HCT116 (cell line): Measurements from ENCODE around the gene LTBP1. TPM values are rescaled to one million over a fixed set of nuclear protein-coding genes. Genes with fewer than 3 reads are reported as not detected.
A peak's percentile ranks its signal among the peaks of the same experiment; 100 is the strongest.

Experiments used
- ATAC-seq: fragments of 200-7000 bp; cut with Tn5 transposase; 2 replicates; pipeline ENCODE4 v1.9.1; 2020; ENCODE audit warnings: mild to moderate bottlenecking, moderate library complexity
- BruUV-seq: library from RNA; stranded (reverse); fragments of 400-500 nt; replicated peaks from 2 replicates; lab custom pipeline; 2021; lab: Mats Ljungman, UMichigan
- CTCF ChIA-PET: fragments of 300-600 bp; sonication (Branson Sonifier 250); formaldehyde crosslinking; loops from one replicate; lab custom pipeline; 2021; ENCODE audit warnings: antibody characterized with exemption; lab: Charles Lee
- POLR2A ChIA-PET: fragments of 300-600, 350-600 bp; sonication (Branson Sonifier 250); formaldehyde crosslinking; loops from one replicate; lab custom pipeline; 2021; ENCODE audit warnings: antibody characterized with exemption; lab: Charles Lee
- RAD21 ChIA-PET, 2 experiments: fragments of 300-600 bp; sonication (Branson Sonifier 250); formaldehyde crosslinking; loops; one replicate each; lab custom pipeline; 2023; ENCODE audit warnings: low total read pairs in 2 of 2; ENCODE audit not compliant: uncharacterized antibody in 2 of 2, unreplicated experiment in 2 of 2, low non-redundant PET in 1 of 2; lab: Charles Lee
- DNase-seq: peaks from one replicate; pipeline ENCODE4 v3.0.0-alpha.2; 2010; ENCODE audit warnings: low read depth, low spot score
- H2AFZ ChIP-seq: fragments of 200-600 bp; shearing (Covaris generic), sonication (generic); 2 replicates; pipeline ENCODE4 v1.6.1; 2017; ENCODE audit warnings: low read depth, mixed run types, mixed read lengths, antibody characterized with exemption, low read length; ENCODE audit not compliant: poor library complexity, severe bottlenecking
- H3K27ac ChIP-seq: 2 replicates; pipeline ENCODE4 v1.5.1; 2012; ENCODE audit warnings: low read depth, low read length
- H3K27me3 ChIP-seq: fragments of 200-600 bp; sonication (generic); 2 replicates; pipeline ENCODE4 v1.6.1; 2016; ENCODE audit warnings: mixed run types, low read length, mixed read lengths; ENCODE audit not compliant: insufficient read depth
- H3K36me3 ChIP-seq, 2 experiments: fragments of 200-500 bp in 1 of 2; fragments of 200-600 bp in 1 of 2; sonication (Bioruptor generic) in 1 of 2; sonication (generic) in 1 of 2; 2 replicates each; pipeline versions ENCODE4 v1.5.1 to v1.6.1; 2014 to 2016; ENCODE audit warnings: low read length in 2 of 2, inconsistent platforms in 1 of 2, mixed read lengths in 1 of 2, mixed run types in 1 of 2; ENCODE audit not compliant: insufficient read depth in 2 of 2, control insufficient read depth in 1 of 2
- H3K4me1 ChIP-seq, 2 experiments: fragments of 200-600 bp in 1 of 2; sonication (generic) in 1 of 2; 2 replicates each; pipeline versions ENCODE4 v1.5.1 to v1.6.1; 2012 to 2017; ENCODE audit warnings: low read length in 2 of 2, inconsistent platforms in 1 of 2, mild to moderate bottlenecking in 1 of 2, mixed read lengths in 1 of 2, mixed run types in 1 of 2, moderate library complexity in 1 of 2; ENCODE audit not compliant: insufficient read depth in 2 of 2, control insufficient read depth in 1 of 2
- H3K4me2 ChIP-seq: fragments of 200-600 bp; sonication (generic); 2 replicates; pipeline ENCODE4 v1.6.1; 2017; ENCODE audit warnings: mixed run types, low read length, mixed read lengths
- H3K4me3 ChIP-seq, 2 experiments: fragments of 200-600 bp in 1 of 2; sonication (generic) in 1 of 2; replicated peaks in 1 of 2; 2 replicates each; pipeline ENCODE4 v1.5.1; 2011 to 2016; ENCODE audit warnings: low read length in 2 of 2, control low read depth in 1 of 2, low read depth in 1 of 2, mild to moderate bottlenecking in 1 of 2, mixed read lengths in 1 of 2, mixed run types in 1 of 2
- H3K79me2 ChIP-seq: fragments of 200-600 bp; sonication (generic); 2 replicates; pipeline ENCODE4 v1.6.1; 2017; ENCODE audit warnings: mild to moderate bottlenecking, mixed run types, low read length, moderate library complexity, mixed read lengths; ENCODE audit not compliant: insufficient read depth
- H3K9ac ChIP-seq: fragments of 200-600 bp; sonication (generic); 2 replicates; pipeline ENCODE4 v1.6.1; 2016; ENCODE audit warnings: low read length, mixed read lengths
- H3K9me2 ChIP-seq: fragments of 200-600 bp; sonication (generic), shearing (Covaris generic); 2 replicates; pipeline ENCODE4 v1.6.1; 2017; ENCODE audit warnings: mixed run types, mild to moderate bottlenecking, moderate library complexity; ENCODE audit not compliant: insufficient read depth
- H3K9me3 ChIP-seq, 2 experiments: fragments of 200-500 bp in 1 of 2; fragments of 200-600 bp in 1 of 2; sonication (Bioruptor generic) in 1 of 2; sonication (generic) in 1 of 2; 2 replicates each; pipeline ENCODE4 v1.6.1; 2014 to 2017; ENCODE audit warnings: low read length in 2 of 2, mixed read lengths in 2 of 2, inconsistent platforms in 1 of 2, low read depth in 1 of 2, mild to moderate bottlenecking in 1 of 2, mixed run types in 1 of 2, moderate library complexity in 1 of 2; ENCODE audit not compliant: control insufficient read depth in 1 of 2, insufficient read depth in 1 of 2
- H4K20me1 ChIP-seq: fragments of 200-600 bp; sonication (generic), shearing (Covaris generic); 2 replicates; pipeline ENCODE4 v1.6.1; 2017; ENCODE audit warnings: mixed run types, mild to moderate bottlenecking, moderate library complexity; ENCODE audit not compliant: insufficient read depth
- RAD21 ChIP-seq: IDR thresholded peaks from 2 replicates; pipeline ENCODE4 v1.6.1; 2012; ENCODE audit warnings: low read depth, mild to moderate bottlenecking
- YY1 ChIP-seq: IDR thresholded peaks from 2 replicates; pipeline ENCODE4 v1.6.1; 2011; ENCODE audit warnings: low read length, low read depth, moderate library complexity, mild to moderate bottlenecking; ENCODE audit not compliant: insufficient replicate concordance; ENCODE audit errors: extremely low read depth
- ZFX ChIP-seq: fragments of 450-650 bp; IDR thresholded peaks from 2 replicates; pipeline ENCODE4 v1.6.1; 2017
- ZNF274 ChIP-seq: fragments of 200-500 bp; sonication (Bioruptor generic); IDR thresholded peaks from 2 replicates; pipeline ENCODE4 v1.6.1; 2014; ENCODE audit warnings: mild to moderate bottlenecking, low read depth, low read length, inconsistent platforms
- intact Hi-C: fragments of 100-400 bp; cut with micrococcal nuclease; formaldehyde crosslinking; loops from 2 replicates; pipeline ENCODE4 v1.10.0; 2022
- total RNA-seq: library from RNA; stranded (reverse); gene quantifications from one replicate; pipeline ENCODE4 v1.2.1, GENCODE V29; 2021; ENCODE audit not compliant: unreplicated experiment

The LTBP1 gene
- total RNA-seq, 1 experiment from 2014 or later, result 5.1 TPM

DNA sequence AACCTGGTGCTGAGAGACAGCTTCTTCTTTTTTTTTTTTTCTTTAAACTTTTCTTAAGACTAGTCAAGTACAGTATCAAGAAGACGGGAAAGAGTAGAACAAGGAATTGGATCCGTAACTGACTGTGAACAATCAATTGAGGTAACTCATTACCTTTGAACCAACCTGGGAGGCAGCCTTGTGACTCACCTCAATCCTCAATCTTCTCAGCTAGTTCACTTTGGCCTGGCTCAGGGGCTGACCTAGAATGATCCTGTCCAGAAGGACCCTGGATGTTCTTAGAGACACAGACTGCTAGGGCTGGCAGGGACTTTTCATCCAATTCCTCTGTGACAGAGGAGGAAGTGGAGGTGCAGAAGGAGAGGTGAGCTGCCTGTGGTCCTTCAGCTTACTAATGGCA, 1.5 kb upstream of the LTBP1 start:
- CTCF ChIA-PET, result no interaction called here

DNA sequence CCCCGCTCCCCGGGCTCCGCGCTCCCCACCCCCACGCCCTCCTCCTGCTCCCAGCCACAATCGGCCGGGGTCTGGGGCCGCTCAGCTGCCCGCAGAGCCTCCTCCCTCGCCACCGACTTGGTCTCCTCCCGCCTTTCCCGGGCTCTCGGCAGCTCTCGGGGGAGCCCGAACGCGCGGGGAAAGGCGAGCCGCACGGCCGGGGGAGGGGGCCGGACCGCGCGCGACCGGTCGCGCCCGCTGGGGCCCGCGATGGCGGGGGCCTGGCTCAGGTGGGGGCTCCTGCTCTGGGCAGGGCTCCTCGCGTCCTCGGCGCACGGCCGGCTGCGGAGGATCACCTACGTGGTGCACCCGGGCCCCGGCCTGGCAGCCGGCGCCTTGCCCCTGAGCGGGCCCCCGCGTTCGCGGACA, 327 bp downstream of the LTBP1 start:
- H3K27me3 ChIP-seq, result no peaks in the 10 kb centered on the region
- H3K9me2 ChIP-seq, result no peaks in the 10 kb centered on the region
- no peaks in the 10 kb centered on the region for H4K20me1 ChIP-seq
- peak overlapping the region; percentile 52 for H3K9ac ChIP-seq
- ChIA-PET POLR2A (no interaction called here), RAD21 (no interaction called here), CTCF (no interaction called here)
- no TSS peak for BruUV-seq
- no peaks in the 10 kb centered on the region for H3K36me3 ChIP-seq
- ATAC-seq, result peak; percentile 51
- H3K4me1 ChIP-seq, result peaks cover 0 to 16% of the 10 kb centered on the region in 2 experiments; a peak in 2 of 4 replicates
- H3K9me3 ChIP-seq, result no peaks in the 10 kb centered on the region
- H2AFZ ChIP-seq, result peak overlapping the region; percentile 26
- H3K79me2 ChIP-seq, result no peaks in the 10 kb centered on the region
- H3K4me2 ChIP-seq, result peak overlapping the region; percentile 99
- intact Hi-C loops, result loop anchor here (5.0 to 10.0 kb wide), 2 partner anchors 425 to 638 kb away; no protein-coding TSS in a partner anchor
- TF ChIP-seq YY1 (no peak), ZFX (peak; percentile 71; the same call in 1 of the 2 replicates)
- TF ChIP-seq, all 23 proteins: peak for 1
- Histone ChIP-seq H3K4me3 (peak overlapping the region; percentile 47 to 63), H3K27ac (peak overlapping the region; percentile 44; the same call in 1 of the 2 replicates)
- no peak for DNase-seq

More for the DNA sequence above, 1.5 kb upstream of the LTBP1 start:
- no peak overlapping the region for H3K27ac ChIP-seq
- DNase-seq (no peak), ATAC-seq (no peak)
- H3K9ac ChIP-seq, result no peak overlapping the region
- intact Hi-C loops, result loop anchor here (5.0 to 10.0 kb wide), 2 partner anchors 427 to 640 kb away; no protein-coding TSS in a partner anchor
- H3K4me3 ChIP-seq, result no peak overlapping the region
- no peak overlapping the region for H2AFZ ChIP-seq
- H3K9me3 ChIP-seq, result no peaks in the 10 kb centered on the region
- POLR2A ChIA-PET, result no interaction called here
- H3K36me3 ChIP-seq, result no peaks in the 10 kb centered on the region
- BruUV-seq, result no TSS peak
- H3K4me2 ChIP-seq, result no peak overlapping the region
- RAD21 ChIA-PET, result no interaction called here
- peaks cover 0 to 16% of the 10 kb centered on the region in 2 experiments; a peak in 2 of 4 replicates for H3K4me1 ChIP-seq
- no peaks in the 10 kb centered on the region for H3K9me2 ChIP-seq
- TF ChIP-seq RAD21 (no peak), ZNF274 (no peak)
- H3K79me2 ChIP-seq, result no peaks in the 10 kb centered on the region
- H4K20me1 ChIP-seq, result no peaks in the 10 kb centered on the region
- no peaks in the 10 kb centered on the region for H3K27me3 ChIP-seq
